Measurements from ENCODE around the gene NQO1.
A peak's percentile ranks its signal among the peaks of the same experiment; 100 is the strongest.
"Not testable (repeated sequence)": the region's sequence is repeated elsewhere in the genome, so short reads cannot be mapped to it uniquely, and the experiment has no call there.

NQO1 gene
- total RNA-seq: 3.1 to 7.3 reads per million in 2 donors

DNA sequence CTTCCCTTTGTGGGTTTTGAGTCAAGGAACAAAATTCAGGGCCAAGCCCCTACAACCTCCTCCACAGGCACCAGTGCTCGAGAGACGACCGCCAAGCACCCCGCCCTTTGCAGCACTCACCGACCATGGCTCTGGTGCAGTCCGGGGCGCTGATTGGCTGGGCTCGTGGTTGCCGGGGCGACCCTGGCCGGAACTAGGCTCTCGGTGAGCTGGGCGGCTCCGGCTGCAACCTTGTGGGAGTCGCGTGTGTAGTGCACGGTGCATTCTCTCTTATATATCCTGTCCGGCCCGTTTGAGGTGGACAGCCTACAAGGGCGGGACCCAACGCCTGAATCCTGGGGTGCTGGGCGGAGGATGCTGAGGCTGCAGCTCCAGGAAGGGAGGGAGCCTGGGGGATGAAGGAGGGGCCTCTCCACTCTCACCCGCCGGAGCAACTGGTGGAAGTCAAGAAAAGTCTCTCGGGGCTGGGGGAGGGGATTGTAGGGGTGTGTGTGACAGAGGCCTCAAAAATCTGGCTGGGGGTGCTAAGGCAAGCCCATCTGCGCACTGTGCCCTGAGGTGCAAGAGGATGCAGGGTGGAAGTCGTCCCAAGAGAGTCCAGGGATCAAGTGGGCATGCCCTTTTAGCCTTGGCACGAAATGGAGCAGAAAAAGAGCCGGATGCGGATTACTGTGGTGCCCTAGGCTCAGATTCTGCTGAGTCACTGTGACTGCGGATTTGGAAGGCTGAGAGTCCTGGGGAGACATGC, at the start of gene NQO1:
TSS of gene NQO1 (minus strand) at position 248 of the 748 bp plus-strand sequence. CDS start at position 127, 121 bp downstream.
- DNase-seq: peak; percentile 66

DNA sequence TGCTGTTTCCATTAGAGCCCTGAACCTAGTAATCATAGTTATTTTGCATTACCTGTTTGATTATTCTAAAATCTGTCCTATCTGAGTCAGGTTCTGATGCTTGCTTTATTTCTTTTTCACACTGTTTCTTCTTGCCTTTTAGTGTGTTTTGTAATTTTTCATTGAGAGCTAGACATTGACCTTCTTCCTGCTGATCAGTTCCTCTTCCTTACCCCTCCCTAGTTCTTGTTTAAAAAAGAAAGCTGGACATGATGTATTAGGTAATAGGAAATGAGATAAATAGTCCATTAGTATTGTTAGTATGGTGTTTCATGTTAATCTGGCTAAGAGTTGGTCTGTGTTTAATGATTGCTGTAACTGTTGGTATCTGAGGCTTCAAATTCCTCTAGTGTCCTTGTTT, 49.2 kb upstream of the NQO1 start:
- DNase-seq: no peak

DNA sequence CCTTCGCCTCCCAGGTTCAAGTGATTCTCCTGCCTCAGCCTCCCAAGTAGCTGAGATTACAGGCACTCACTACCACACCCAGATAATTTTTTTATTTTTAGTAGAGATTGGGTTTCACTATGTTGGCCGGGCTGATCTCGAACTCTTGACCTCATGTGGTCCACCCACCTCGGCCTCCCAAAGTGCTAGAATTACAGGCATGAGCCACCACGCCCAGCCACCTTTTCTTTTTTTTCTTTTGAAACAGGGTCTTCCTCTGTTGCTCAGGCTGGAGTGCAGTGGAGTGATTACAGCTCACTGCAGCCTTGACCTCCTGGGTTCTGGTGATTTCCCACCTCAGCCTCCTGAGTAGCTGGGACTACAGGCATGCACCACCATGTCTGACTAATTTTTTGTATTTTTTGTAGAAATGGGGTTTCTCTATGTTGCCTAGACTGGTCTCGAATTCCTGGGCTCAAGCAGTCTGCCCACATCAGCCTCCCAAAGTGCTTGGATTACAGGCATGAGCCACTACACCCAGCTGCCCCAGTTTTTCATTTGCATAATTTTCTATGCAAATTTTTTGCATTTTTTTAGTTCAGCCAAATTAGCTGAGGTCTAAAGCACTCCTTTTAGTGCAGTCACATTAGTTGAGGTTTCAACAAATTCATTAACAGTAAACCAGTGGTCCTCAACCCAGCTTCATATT, 47.0 kb upstream of the NQO1 start:
- DNase-seq: no peak

DNA sequence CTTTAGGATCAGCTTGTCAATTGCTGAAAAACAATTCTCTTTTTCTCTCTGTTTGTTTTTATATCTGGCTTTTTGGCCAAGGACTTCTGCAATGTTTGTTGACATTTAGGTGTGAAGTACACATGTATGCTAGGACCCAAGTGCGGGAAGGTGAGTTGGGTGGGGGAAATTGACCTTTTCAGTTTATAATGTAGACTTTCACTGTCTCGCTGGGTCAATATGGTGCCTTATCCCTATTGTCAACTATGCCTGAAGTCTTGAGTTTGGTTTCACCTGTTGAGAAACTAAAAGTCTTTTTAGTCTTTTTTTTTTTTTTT, 45.2 kb upstream of the NQO1 start:
- DNase-seq: no peak

DNA sequence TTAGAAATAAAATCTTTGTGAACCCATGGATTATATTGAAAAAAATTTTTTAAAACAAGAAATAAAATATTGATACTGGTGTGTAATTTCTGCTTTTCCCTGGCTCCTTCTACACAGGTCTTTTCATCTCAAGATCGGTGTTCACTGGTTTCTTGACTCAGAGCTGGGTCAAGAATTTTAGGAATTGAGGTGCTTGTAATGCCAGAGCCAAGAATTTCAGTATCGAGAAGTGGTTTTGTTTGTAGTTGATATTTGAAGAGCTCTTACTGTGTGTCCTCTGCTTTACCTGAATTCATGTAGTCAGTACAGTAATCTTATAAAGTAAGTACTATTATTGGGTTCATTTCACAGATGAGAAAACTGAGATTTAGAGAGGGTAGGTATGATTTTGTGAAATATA, 43.0 kb upstream of the NQO1 start:
- DNase-seq: no peak

DNA sequence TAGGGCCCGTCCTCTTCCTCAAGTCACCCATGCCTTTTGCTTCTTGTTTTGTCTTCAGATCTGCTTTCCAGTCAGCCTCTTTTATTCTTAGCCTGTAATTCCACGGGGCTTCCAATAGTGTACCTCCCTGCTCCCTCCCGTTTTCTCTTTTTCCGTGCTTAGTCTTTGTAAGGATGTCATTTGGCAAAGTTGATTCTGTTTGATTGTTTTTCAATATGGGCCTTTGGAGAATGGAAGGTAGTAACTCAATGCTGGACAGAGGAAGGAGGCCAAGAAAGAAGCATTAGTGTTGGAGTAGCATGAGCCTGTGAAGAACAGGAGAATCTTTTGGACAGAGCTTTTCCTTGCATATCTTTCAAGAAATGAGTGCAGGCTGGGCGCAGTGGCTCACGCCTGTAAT, 42.3 kb upstream of the NQO1 start:
- DNase-seq: no peak

DNA sequence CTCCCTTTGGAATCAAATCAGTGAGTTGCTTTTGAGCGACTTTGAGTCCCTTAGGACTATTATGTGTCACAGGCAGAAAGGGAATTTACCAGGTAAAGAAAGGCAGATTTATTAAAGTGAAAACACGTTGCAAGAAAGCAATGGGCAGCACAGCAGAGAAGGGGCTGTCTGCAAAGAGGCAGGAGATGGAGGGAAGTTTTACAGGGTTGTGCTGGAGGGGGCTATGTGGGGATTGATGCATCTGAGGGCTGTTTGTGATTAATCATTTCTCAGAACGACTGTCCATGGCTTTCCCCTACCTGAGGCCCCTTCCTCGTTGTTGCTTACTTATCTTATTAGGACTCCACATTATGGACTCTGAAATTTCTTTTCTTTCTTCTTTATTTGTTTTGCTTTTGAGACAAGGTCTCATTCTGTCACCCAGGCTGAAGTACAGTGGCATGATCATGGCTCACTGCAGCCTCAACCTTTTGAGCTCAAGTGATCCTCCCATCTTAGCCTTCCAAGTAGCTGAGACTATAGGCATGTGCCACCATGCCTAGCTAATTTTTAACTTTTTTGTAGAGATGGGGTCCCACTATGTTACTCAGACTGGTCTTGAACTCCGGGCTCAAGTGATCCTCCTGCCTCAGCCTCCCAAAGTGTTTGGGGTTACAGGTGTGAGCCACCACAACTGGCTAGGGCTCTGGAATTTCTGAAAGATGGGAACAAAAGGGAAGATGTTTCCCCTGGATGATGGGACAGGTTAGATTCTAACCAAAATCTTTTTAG, 41.3 kb upstream of the NQO1 start:
- no peak for DNase-seq

DNA sequence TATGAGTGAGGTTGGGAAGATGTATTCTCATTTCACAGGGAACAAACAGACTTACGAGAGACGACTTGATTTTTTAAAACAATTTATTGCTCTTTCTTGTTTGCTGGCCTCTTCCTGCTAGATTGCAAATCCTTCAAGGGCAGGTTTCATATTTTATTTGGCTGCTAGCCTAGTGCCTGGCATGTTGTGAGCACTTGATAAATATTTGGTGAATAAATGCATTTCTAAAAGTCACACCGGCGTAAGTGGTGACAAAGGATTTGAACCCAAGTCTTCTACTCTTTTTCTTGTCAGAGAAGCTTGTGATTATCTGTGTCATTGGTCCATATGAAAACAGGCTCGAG, 37.2 kb upstream of the NQO1 start:
- no peak for DNase-seq

DNA sequence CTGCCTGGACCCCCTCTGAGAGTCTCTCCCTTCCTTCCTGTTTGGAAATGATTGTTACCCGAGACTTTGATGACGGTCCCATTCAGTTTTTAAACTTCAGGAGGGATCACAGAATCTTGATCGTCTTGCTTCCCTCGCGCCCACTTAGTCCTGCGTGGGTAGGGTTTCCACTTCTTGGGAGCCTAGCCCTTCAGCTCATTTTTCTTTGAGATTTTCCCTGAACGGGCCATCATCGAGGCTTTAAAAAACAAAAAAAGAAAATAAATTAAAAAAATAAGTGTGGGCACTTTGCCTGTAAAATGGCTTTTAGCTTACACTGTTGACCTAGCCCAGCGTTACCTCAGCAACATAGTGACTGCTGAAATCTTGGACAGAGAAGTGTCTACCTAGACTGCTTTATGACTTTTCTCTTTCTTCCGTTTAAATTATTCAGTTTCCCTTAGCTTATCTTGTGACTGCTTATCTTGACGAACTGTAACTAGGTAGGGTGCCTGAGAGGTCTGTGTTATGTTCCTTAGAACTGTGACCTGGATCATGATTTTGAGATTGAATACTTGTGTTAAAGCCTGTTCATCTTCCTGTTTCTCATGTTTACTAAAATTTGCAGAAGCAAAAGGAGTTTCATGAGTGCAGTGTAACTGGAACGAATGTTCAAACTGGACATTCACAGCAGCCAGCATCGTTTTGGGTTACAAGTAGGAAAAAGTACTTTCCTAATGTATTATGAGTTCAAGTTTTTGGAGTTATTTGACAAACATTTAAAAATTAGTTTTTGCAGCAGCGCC, 36.6 kb upstream of the NQO1 start:
- DNase-seq: no peak

DNA sequence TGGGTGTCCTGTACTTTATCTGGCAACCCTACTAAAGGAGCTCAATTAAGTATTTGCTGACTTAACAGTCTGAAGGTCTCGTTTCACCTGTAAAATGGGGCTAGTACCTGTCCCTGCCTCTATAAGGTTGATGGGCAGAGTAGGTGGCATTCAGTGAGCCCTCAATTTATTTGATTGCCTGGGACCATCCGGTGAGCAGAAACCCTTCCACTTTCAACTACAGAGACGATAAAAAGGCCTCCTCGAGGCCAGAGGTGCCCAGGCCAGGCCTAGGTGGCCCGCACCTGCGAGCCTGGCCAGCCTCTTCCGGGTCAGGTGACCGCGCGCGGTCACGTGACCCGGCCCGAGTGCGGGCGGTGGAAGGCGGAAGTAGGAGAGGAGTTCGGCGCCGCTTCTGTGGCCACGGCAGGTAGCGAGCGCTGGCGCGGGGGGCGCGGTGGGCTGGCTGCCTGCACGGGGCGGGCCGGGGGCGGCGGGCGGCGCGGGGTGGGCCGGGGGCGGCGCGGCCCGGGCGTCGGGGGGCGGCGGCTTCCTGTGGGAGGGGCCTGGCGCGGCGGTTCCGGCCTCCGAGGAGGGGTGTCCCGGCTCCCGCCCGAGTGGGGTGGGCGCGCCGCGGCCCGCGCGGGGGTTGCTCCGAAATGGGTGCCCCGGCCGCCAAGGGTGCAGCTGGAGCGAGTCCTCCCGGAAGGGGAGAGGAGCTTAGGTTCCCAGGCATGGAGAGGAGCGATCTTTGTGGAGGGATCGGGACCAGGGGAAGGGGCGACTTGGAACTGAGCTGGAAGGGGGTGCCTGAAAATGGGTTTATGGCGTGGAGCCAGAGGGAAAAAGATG, 35.8 kb upstream of the NQO1 start, which contains the start of gene WWP2:
TSS of gene WWP2 (plus strand) at position 350 of the 831 bp plus-strand sequence. CDS start 24,679 bp downstream, outside the sequence.
- DNase-seq: peak; percentile 72

DNA sequence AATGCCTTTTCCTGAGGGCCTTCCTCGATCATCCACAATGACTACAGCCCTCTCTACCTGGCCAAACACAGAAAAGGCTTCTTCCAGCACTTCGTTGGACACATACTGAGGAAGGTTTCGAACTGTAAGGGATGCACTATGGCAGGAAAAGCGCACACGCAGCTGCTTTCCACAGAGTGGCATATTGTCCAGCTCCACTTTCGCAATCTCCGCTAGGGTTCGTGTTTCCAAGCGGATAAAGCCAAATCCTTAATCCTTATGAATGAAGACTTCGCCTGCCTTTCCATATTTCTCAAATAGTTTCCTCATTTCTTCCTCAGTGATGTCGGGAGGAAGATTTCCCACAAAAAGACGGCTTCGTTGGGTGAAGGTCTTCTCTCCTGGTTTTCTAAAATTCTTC, 31.0 kb upstream of the NQO1 start:
- DNase-seq: not testable (repeated sequence)

DNA sequence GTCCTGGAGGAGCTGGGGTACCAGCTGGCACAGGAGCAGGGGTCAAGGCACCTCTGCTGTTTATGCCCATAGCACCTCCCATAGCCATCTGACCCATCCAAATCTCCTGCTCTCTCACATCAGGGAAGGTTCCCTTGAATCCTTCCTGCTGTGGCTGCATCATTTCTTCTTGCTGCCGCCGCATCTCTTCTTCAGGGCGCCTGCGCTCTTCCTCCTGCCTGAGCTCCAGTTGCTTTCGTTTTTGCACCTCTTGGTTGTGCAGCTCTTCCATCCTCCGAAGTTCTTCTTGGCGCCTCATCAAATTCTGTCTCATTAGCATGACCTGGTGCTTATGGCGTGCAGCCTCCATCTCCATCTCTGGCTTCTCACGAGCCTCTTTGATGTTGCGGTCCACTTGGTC, 30.3 kb upstream of the NQO1 start:
- DNase-seq: no peak

DNA sequence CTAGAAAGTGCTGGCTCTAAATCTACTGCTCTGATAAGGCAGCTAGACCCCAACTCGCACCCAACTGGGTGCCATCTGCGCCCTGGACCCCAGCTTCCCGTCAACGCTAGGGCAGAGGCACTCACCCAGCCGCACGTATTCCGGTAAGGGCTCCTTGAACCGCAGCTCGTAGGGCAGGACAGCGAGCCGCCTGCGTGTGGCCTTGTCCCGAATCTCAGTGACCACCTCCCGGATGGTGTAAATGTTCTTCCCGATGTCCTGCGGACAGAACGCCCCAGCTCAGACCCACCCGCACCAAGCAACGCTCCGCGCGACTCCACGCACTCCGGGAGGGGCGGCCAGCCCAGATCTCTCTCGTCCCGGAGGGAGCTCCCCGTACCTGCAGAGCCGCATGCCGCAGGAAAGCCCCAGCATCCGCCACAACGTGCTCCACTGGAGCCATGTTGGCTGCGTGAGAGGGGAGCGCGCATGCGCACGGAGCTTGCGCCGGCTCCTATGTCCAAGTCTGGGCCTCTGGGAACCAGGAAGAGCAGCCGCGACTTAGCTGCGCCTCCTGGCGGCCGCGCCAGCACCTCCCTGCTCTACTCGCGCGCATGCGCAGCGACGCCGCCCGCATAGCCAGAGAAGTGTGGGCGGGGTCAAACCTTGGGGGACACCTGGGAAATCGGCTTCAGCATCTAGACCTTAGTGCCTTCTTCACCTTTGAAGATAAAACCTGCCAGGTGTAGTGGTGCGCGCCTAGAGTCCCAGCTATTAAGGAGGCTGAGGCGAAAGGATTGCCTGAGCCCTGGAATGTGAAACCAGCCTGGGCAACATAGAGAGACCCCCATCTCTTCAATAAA, 28.3 kb upstream of the NQO1 start, which contains the start of gene NOB1:
TSS of gene NOB1 (minus strand) at position 458 of the 842 bp plus-strand sequence. CDS start at position 442, 16 bp downstream.
- DNase-seq: peak; percentile 94

DNA sequence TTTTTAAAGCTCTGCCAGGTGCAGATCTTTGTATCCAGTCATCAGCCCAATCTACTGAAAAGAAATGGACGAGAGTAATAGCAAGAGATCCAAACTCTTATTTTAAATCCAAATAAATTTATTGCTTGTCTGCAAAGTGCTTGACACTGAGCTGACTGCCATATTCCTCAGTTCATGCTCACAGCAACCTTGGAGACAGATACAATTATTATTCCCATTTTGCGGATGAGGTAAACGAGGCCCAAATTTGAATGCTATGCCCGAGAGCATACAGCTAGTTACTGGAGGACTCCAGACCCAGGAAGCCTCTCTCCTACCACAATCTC, 27.7 kb upstream of the NQO1 start:
- no peak for DNase-seq

DNA sequence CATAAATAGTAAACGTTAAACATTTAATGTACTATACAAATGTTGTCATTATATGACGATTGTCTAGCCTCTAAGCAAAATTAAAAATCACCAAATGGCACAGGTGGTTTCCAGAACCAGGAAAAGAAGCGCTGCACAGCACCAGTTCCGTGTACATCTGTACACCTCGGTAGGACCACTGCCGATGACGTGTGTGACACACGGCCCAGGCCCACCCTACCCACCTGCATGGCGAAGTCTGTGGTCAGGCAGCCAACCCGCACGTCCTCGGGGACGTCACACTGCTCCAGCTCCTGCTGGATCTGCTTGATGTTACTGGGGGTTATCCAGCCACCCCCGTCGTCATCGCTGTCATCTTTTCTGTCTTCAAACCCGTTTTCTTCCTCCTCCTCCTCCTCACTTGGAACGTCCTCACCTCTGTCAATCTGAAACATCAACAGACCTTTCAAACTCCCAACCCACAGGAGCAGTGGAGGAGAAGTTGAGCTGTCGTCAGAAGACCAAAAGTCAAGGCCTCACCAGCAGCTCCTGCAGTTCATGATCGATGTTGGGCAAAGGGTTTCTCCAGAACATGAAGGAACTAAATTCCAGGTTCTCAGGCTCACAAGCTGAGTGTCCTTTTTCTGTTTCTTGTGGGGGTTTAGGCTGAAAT, 22.5 kb upstream of the NQO1 start:
- DNase-seq: no peak

DNA sequence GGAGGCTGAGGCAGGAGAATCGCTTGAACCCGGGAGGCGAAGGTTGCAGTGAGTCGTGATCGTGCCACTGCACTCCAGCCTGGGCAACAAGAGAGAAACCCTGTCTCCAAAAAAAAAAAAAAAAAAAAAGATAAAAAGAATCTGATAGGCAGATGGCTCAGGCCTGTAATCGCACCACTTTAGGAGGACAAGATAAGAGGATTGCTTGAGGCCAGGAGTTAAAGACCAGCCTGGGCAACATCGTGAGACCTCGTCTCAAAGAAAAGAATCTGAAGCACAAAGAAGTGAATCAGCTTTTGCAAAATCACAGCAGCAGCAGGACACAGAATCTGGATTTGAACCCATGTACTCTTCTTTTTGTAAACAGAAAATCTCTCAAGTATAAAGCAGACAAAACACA, 20.8 kb upstream of the NQO1 start:
- DNase-seq: no peak

DNA sequence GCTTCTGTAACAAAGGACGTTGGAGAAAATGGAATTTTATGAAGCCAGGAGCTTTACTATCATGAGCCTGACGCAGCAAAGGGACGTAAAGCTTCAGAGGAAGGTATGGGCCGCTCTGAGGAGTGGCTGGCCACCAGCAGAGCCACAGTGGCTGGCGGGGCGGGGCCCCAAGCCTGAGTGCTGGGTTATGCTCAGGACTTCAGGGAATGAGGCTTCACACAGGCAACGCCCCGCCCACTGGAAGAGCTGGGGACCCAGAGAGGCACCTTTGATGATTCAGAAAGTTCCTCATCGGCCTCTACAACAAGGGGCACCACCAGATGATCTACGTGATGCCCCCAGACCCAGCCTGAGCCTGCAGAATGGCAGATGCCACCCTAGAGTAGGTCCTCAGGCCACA, 19.6 kb upstream of the NQO1 start:
- DNase-seq: no peak

DNA sequence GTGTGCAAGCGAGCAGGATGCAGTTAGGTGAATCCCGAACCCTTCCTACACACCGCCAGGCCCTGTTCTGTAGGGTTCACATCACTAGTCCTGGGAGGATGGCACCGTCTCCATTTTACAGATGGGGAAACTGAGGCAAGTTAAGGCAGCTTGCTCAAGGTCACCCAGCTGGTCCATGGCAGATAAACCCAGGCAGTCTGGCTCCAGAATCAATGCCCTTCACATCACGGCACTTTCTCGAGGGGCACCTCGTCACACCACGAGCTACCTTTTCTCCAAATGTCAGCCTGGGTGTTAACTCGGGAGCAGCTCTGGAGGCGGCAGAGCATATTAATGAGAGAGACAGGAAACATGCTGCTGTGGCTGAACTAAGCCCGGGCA, 18.9 kb upstream of the NQO1 start:
- no peak for DNase-seq

DNA sequence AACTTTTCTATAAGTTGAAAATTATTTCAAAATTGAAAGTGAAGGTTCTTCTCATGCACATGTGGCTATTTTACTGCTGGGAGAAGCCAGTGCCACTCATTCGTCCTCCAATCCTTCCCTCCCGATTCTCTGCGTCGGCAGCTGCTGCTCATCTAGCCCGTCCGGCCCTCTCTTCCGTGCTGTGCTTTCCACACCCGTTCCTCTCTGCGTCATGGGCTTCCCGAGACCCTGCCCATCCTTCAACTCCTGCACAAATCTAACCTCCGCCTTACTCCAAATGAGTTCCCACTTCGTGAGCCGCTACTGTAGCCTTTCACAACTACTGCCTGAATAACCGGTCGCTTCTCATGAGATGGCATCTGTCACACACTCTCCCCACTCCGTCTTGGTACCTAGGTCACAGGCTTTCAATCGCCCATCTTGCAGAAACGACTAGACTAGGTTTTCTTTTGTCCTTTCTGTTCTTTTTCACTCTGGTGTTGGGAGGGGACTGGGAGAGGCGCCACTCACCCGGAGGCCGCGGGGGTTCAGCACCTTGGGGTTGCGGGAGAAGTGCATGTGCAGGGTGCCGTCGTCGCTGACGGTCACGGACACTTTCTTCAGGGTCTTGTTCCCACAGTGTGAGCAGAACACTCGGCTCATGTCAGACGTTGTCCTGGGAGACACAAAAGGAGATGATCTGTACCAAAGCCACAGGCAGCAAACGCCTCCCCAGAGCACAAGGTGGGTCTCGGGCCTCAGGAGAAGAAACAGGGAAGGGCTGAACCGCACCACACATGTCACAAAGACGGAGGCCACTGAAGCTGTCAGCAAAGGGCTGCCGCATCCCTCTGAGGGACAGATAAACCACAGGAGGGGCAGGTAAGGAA, 18.2 kb upstream of the NQO1 start:
- DNase-seq: no peak
